ENCODE data around the gene CACNB2.

CACNB2 gene

GRCh38 chr10:18540195-18540594 lies 400.0 kb downstream of the CACNB2 start:
- no peak overlapping the region for H3K27ac ChIP-seq (replicated peaks)
- no peak overlapping the region for H3K4me3 ChIP-seq (replicated peaks; ENCODE audit: insufficient read depth, low read length)
- no peaks in the 10 kb centered on the region for H3K27me3 ChIP-seq (ENCODE audit: insufficient read depth, poor library complexity, severe bottlenecking)
- no peak for TF ChIP-seq POLR2AphosphoS5 (IDR thresholded peaks at IDR 0.05; ENCODE audit: low read depth)
- no peak for DNase-seq (ENCODE audit: low read depth in 1 of 2, low spot score in 1 of 2)

GRCh38 chr10:18542832-18543231 lies 402.6 kb downstream of the CACNB2 start:
- no peak overlapping the region for H3K4me3 ChIP-seq (replicated peaks; ENCODE audit: insufficient read depth, low read length)
- DNase-seq (ENCODE audit: low read depth in 1 of 2, low spot score in 1 of 2): no peak
- TF ChIP-seq CTCF (IDR thresholded peaks at IDR 0.05; ENCODE audit: insufficient read depth, low read length): no peak
- TF ChIP-seq POLR2AphosphoS5 (IDR thresholded peaks at IDR 0.05; ENCODE audit: low read depth): no peak
- TF ChIP-seq GABPA (IDR thresholded peaks at IDR 0.05; ENCODE audit: low read depth): no peak
- TF ChIP-seq REST (IDR thresholded peaks at IDR 0.05; ENCODE audit: insufficient replicate concordance, low read depth): no peak
- no peak for TF ChIP-seq SPI1 (IDR thresholded peaks at IDR 0.05; ENCODE audit: borderline replicate concordance, low read depth)
- H3K27ac ChIP-seq (replicated peaks): no peak overlapping the region
- H3K27me3 ChIP-seq (ENCODE audit: insufficient read depth, poor library complexity, severe bottlenecking): no peaks in the 10 kb centered on the region

GRCh38 chr10:18545621-18546305 lies 405.5 kb downstream of the CACNB2 start:
- Histone ChIP-seq H3K4me3 (replicated peaks; ENCODE audit: insufficient read depth, low read length) (no peak overlapping the region), H3K27me3 (ENCODE audit: insufficient read depth, poor library complexity, severe bottlenecking) (no peaks in the 10 kb centered on the region), H3K27ac (replicated peaks) (no peak overlapping the region)
- TF ChIP-seq REST (IDR thresholded peaks at IDR 0.05; ENCODE audit: insufficient replicate concordance, low read depth) (no peak), POLR2AphosphoS5 (IDR thresholded peaks at IDR 0.05; ENCODE audit: low read depth) (no peak), GABPA (IDR thresholded peaks at IDR 0.05; ENCODE audit: low read depth) (no peak), SPI1 (IDR thresholded peaks at IDR 0.05; ENCODE audit: borderline replicate concordance, low read depth) (no peak), CTCF (IDR thresholded peaks at IDR 0.05; ENCODE audit: insufficient read depth, low read length) (no peak)
- no peak for DNase-seq (ENCODE audit: low read depth in 1 of 2, low spot score in 1 of 2)

- DNase-seq (ENCODE audit: low read depth in 1 of 2, low spot score in 1 of 2): no peak
- Histone ChIP-seq H3K27ac (replicated peaks) (no peak overlapping the region), H3K27me3 (ENCODE audit: insufficient read depth, poor library complexity, severe bottlenecking) (no peaks in the 10 kb centered on the region), H3K4me3 (replicated peaks; ENCODE audit: insufficient read depth, low read length) (no peak overlapping the region)
- TF ChIP-seq SPI1 (IDR thresholded peaks at IDR 0.05; ENCODE audit: borderline replicate concordance, low read depth): no peak
- no peak for TF ChIP-seq GABPA (IDR thresholded peaks at IDR 0.05; ENCODE audit: low read depth)
- no peak for TF ChIP-seq REST (IDR thresholded peaks at IDR 0.05; ENCODE audit: insufficient replicate concordance, low read depth)
- no peak for TF ChIP-seq CTCF (IDR thresholded peaks at IDR 0.05; ENCODE audit: insufficient read depth, low read length)
- TF ChIP-seq POLR2AphosphoS5 (IDR thresholded peaks at IDR 0.05; ENCODE audit: low read depth): no peak
These were observed 408.9 kb downstream of the CACNB2 start for GRCh38 chr10:18549105-18549504.

All from HL-60 (cell line).